ENCODE data around the gene ATP13A1.

The ATP13A1 gene

DNA sequence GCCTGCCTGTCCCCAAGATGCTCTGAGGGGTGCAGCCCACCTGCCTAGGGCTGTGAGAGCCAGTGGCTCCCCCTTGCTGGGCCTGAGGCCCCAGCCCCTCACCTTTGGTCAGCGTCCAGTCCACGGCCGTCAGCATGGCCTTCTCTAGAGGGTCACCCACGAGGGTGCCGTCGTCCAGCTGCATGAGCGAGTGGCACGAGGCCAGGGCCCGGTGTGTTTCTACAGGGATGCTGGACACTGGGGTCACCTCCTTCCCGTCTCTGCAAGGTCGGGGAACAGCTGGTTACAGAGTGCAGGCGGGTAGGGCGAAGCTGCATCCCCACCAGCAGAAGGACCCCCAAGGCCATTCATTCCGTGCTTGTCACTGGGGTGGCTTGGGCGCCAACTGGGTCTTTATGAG, 9.0 kb downstream of the ATP13A1 start:
- no peak for ATAC-seq
- TF ChIP-seq OSR1 (CRISPR knock-in tag; IDR thresholded peaks at IDR 0.05), result no peak
- no peak for TF ChIP-seq ZNF70 (CRISPR knock-in tag; IDR thresholded peaks at IDR 0.05)
- no peak for TF ChIP-seq GLIS3 (CRISPR knock-in tag; IDR thresholded peaks at IDR 0.05)
- no peak for TF ChIP-seq ISL1 (CRISPR knock-in tag; IDR thresholded peaks at IDR 0.05)
- TF ChIP-seq, protein P1, sequence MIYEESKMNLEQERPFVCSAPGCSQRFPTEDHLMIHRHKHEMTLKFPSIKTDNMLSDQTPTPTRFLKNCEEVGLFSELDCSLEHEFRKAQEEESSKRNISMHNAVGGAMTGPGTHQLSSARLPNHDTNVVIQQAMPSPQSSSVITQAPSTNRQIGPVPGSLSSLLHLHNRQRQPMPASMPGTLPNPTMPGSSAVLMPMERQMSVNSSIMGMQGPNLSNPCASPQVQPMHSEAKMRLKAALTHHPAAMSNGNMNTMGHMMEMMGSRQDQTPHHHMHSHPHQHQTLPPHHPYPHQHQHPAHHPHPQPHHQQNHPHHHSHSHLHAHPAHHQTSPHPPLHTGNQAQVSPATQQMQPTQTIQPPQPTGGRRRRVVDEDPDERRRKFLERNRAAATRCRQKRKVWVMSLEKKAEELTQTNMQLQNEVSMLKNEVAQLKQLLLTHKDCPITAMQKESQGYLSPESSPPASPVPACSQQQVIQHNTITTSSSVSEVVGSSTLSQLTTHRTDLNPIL (CRISPR knock-in tag; IDR thresholded peaks at IDR 0.05; ENCODE audit: low read depth), result no peak
- TF ChIP-seq ZNF8 (CRISPR knock-in tag; IDR thresholded peaks at IDR 0.05), result no peak
- TF ChIP-seq TOX (CRISPR knock-in tag; IDR thresholded peaks at IDR 0.05; ENCODE audit: borderline replicate concordance), result no peak
- TF ChIP-seq CSDC2 (CRISPR knock-in tag; IDR thresholded peaks at IDR 0.05), result no peak
- no peak for TF ChIP-seq RARB (CRISPR knock-in tag; IDR thresholded peaks at IDR 0.05)
- TF ChIP-seq SNAI2 (CRISPR knock-in tag; IDR thresholded peaks at IDR 0.05), result no peak
- no peak for TF ChIP-seq ZC3H10 (CRISPR knock-in tag; IDR thresholded peaks at IDR 0.05)
- TF ChIP-seq, protein P2, sequence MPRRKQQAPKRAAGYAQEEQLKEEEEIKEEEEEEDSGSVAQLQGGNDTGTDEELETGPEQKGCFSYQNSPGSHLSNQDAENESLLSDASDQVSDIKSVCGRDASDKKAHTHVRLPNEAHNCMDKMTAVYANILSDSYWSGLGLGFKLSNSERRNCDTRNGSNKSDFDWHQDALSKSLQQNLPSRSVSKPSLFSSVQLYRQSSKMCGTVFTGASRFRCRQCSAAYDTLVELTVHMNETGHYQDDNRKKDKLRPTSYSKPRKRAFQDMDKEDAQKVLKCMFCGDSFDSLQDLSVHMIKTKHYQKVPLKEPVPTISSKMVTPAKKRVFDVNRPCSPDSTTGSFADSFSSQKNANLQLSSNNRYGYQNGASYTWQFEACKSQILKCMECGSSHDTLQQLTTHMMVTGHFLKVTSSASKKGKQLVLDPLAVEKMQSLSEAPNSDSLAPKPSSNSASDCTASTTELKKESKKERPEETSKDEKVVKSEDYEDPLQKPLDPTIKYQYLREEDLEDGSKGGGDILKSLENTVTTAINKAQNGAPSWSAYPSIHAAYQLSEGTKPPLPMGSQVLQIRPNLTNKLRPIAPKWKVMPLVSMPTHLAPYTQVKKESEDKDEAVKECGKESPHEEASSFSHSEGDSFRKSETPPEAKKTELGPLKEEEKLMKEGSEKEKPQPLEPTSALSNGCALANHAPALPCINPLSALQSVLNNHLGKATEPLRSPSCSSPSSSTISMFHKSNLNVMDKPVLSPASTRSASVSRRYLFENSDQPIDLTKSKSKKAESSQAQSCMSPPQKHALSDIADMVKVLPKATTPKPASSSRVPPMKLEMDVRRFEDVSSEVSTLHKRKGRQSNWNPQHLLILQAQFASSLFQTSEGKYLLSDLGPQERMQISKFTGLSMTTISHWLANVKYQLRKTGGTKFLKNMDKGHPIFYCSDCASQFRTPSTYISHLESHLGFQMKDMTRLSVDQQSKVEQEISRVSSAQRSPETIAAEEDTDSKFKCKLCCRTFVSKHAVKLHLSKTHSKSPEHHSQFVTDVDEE (CRISPR knock-in tag; IDR thresholded peaks at IDR 0.05), result no peak
- TF ChIP-seq, protein P3, sequence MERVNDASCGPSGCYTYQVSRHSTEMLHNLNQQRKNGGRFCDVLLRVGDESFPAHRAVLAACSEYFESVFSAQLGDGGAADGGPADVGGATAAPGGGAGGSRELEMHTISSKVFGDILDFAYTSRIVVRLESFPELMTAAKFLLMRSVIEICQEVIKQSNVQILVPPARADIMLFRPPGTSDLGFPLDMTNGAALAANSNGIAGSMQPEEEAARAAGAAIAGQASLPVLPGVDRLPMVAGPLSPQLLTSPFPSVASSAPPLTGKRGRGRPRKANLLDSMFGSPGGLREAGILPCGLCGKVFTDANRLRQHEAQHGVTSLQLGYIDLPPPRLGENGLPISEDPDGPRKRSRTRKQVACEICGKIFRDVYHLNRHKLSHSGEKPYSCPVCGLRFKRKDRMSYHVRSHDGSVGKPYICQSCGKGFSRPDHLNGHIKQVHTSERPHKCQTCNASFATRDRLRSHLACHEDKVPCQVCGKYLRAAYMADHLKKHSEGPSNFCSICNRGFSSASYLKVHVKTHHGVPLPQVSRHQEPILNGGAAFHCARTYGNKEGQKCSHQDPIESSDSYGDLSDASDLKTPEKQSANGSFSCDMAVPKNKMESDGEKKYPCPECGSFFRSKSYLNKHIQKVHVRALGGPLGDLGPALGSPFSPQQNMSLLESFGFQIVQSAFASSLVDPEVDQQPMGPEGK (CRISPR knock-in tag; IDR thresholded peaks at IDR 0.05; ENCODE audit: borderline replicate concordance), result no peak
- no peak for TF ChIP-seq ARNTL (CRISPR knock-in tag; IDR thresholded peaks at IDR 0.05; ENCODE audit: borderline replicate concordance, low read depth)
- no peak for TF ChIP-seq ZFP3 (CRISPR knock-in tag; IDR thresholded peaks at IDR 0.05)
- TF ChIP-seq PPARA (CRISPR knock-in tag; IDR thresholded peaks at IDR 0.05; ENCODE audit: borderline replicate concordance), result no peak
- no peak for TF ChIP-seq ESRRG (CRISPR knock-in tag; IDR thresholded peaks at IDR 0.05)
- TF ChIP-seq ZNF565 (CRISPR knock-in tag; conservative IDR thresholded peaks at IDR 0.05; ENCODE audit: low read depth), result no peak
- TF ChIP-seq, protein P4, sequence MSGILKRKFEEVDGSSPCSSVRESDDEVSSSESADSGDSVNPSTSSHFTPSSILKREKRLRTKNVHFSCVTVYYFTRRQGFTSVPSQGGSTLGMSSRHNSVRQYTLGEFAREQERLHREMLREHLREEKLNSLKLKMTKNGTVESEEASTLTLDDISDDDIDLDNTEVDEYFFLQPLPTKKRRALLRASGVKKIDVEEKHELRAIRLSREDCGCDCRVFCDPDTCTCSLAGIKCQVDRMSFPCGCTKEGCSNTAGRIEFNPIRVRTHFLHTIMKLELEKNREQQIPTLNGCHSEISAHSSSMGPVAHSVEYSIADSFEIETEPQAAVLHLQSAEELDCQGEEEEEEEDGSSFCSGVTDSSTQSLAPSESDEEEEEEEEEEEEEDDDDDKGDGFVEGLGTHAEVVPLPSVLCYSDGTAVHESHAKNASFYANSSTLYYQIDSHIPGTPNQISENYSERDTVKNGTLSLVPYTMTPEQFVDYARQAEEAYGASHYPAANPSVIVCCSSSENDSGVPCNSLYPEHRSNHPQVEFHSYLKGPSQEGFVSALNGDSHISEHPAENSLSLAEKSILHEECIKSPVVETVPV (CRISPR knock-in tag; IDR thresholded peaks at IDR 0.05), result no peak

DNA sequence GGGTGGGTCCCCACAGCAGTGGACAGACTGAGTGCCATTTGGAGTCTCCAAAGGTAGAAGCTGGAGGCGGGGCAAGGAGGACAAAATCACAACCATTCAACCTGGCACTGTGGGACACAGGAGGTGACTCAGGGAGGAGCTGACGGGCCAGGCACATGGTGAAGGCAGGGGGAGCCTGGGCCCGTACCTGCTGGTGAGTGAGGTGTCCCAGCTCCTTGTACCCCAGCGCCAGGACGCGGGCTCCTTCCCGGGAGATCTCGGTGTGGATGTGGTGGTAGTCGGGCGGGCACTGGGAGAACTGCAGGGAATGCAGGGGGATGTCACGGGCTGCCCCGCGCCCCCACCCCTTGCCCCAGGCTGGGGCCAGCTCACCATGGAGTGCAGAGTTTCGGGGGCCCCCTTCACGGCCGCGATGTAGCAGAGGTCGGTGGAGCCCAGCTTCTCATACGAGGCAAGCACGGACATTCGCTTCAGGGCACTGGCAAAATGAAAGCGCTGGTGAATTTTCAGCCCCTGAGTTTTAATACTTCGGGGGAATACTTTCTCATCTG, 9.8 kb downstream of the ATP13A1 start:
- TF ChIP-seq SNAI2 (CRISPR knock-in tag; IDR thresholded peaks at IDR 0.05) (no peak), ARNTL (CRISPR knock-in tag; IDR thresholded peaks at IDR 0.05; ENCODE audit: borderline replicate concordance, low read depth) (no peak), ZFP3 (CRISPR knock-in tag; IDR thresholded peaks at IDR 0.05) (no peak), OSR1 (CRISPR knock-in tag; IDR thresholded peaks at IDR 0.05) (no peak), RARB (CRISPR knock-in tag; IDR thresholded peaks at IDR 0.05) (no peak), ZNF70 (CRISPR knock-in tag; IDR thresholded peaks at IDR 0.05) (no peak), ZC3H10 (CRISPR knock-in tag; IDR thresholded peaks at IDR 0.05) (no peak), ESRRG (CRISPR knock-in tag; IDR thresholded peaks at IDR 0.05) (no peak), PPARA (CRISPR knock-in tag; IDR thresholded peaks at IDR 0.05; ENCODE audit: borderline replicate concordance) (no peak), CSDC2 (CRISPR knock-in tag; IDR thresholded peaks at IDR 0.05) (no peak), ZFP30 (CRISPR knock-in tag; IDR thresholded peaks at IDR 0.05) (no peak), ZNF565 (CRISPR knock-in tag; conservative IDR thresholded peaks at IDR 0.05; ENCODE audit: low read depth) (no peak)
- TF ChIP-seq, protein P1 (CRISPR knock-in tag; IDR thresholded peaks at IDR 0.05; ENCODE audit: low read depth), result no peak
- TF ChIP-seq, protein P3 (CRISPR knock-in tag; IDR thresholded peaks at IDR 0.05; ENCODE audit: borderline replicate concordance), result no peak
- no peak for ATAC-seq
